HepG2 (cell line): ENCODE results near the gene SF3B5.

Source experiments
- CREB1 ChIP-seq, 2 experiments: fragments of 450-650 bp in 1 of 2; IDR thresholded peaks; 2 replicates each; pipeline ENCODE4 v1.6.1; 2016 to 2017; ENCODE audit warnings: control low read depth in 1 of 2, mild to moderate bottlenecking in 1 of 2, missing compliant biosample characterization in 1 of 2, missing genetic modification characterization in 1 of 2
- EZH2 ChIP-seq: conservative IDR thresholded peaks from 2 replicates; pipeline ENCODE4 v1.6.1; 2012; ENCODE audit warnings: mild to moderate bottlenecking, low read depth, low read length, moderate library complexity
- GTF2F1 ChIP-seq: fragments of 150-350 bp; IDR thresholded peaks from 2 replicates; pipeline ENCODE4 v1.6.1; 2014; ENCODE audit warnings: low read length
- NR2F2 ChIP-seq: IDR thresholded peaks from 2 replicates; pipeline ENCODE4 v1.6.1; 2012; ENCODE audit warnings: low read depth, inconsistent platforms, borderline replicate concordance
- POLR2AphosphoS5 ChIP-seq: IDR thresholded peaks from 2 replicates; pipeline ENCODE4 v1.6.1; 2012; ENCODE audit warnings: low read depth, low read length
- RBAK ChIP-seq: sonication (generic); formaldehyde crosslinking; IDR thresholded peaks from 2 replicates; pipeline ENCODE4 v1.5.1; 2020; ENCODE audit warnings: mild to moderate bottlenecking, missing genetic modification reagents
- ZC3H13 ChIP-seq: sonication (generic); formaldehyde crosslinking; IDR thresholded peaks from 2 replicates; pipeline ENCODE4 v1.8.1; 2023; ENCODE audit warnings: mild to moderate bottlenecking, missing genetic modification reagents, moderate library complexity
- ZNF780A ChIP-seq: sonication (generic); formaldehyde crosslinking; IDR thresholded peaks from 2 replicates; pipeline ENCODE4 v1.8.0; 2022; ENCODE audit warnings: mild to moderate bottlenecking, missing genetic modification reagents, moderate library complexity
- TF ChIP-seq, protein P1 (sequence below): conservative IDR thresholded peaks from 2 replicates; pipeline ENCODE4 v1.6.1; 2018; ENCODE audit warnings: missing genetic modification reagents

DNA sequence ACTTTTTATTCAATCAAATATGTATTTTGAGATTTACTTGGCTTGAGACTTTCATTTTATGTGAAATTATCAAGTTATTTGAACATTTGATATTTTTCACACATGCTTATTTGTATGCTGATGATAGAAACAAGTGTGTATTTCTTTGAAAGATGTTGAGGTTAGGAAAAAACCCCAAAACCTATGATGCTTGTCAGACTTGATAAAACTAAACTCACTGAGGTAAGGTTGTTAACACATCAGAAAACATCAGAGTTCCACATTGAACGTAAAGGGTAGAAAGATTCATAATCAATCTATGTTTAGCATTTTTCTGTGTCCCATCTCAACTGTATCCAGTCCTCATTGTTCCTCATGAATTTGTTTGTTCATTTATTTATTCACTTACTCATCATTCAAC lies 12.2 kb downstream of the SF3B5 start:
- TF ChIP-seq POLR2AphosphoS5: no peak
- TF ChIP-seq ZC3H13: no peak
- TF ChIP-seq GTF2F1: no peak
- TF ChIP-seq NR2F2: no peak
- no peak for TF ChIP-seq CREB1 (IDR thresholded peaks at IDR 0.05)
- no peak for TF ChIP-seq CREB1 (CRISPR knock-in tag; IDR thresholded peaks at IDR 0.05)
- TF ChIP-seq RBAK (CRISPR knock-in tag): no peak
- TF ChIP-seq ZNF780A (CRISPR knock-in tag): no peak
- TF ChIP-seq, protein P1, sequence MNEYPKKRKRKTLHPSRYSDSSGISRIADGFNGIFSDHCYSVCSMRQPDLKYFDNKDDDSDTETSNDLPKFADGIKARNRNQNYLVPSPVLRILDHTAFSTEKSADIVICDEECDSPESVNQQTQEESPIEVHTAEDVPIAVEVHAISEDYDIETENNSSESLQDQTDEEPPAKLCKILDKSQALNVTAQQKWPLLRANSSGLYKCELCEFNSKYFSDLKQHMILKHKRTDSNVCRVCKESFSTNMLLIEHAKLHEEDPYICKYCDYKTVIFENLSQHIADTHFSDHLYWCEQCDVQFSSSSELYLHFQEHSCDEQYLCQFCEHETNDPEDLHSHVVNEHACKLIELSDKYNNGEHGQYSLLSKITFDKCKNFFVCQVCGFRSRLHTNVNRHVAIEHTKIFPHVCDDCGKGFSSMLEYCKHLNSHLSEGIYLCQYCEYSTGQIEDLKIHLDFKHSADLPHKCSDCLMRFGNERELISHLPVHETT: no peak
- no peak for TF ChIP-seq EZH2
